DMS79 (cell line): Measurements from ENCODE around the gene ATG2B.
"Not testable (repeated sequence)": the region's sequence is repeated elsewhere in the genome, so short reads cannot be mapped to it uniquely, and the experiment has no call there.

Experiments used
- DNase-seq: peaks from one replicate; lab custom pipeline; 2025; lab: John Stamatoyannopoulos, UW

The ATG2B gene

GRCh38 chr14:96252999-96253539, 110.1 kb downstream of the ATG2B start:
- DNase-seq, result no peak

GRCh38 chr14:96252323-96252998, 110.7 kb downstream of the ATG2B start:
- DNase-seq, result no peak

- no peak for DNase-seq
Observed at GRCh38 chr14:96251656-96252155, 111.4 kb downstream of the ATG2B start.

- no peak for DNase-seq
Observed at GRCh38 chr14:96250485-96250884, 112.7 kb downstream of the ATG2B start.

GRCh38 chr14:96249029-96249428, 114.1 kb downstream of the ATG2B start:
- DNase-seq, result no peak

GRCh38 chr14:96247031-96247430, 116.1 kb downstream of the ATG2B start:
- no peak for DNase-seq

GRCh38 chr14:96246539-96246847, 116.6 kb downstream of the ATG2B start:
- no peak for DNase-seq

- no peak for DNase-seq
Observed at GRCh38 chr14:96245710-96246538, 117.2 kb downstream of the ATG2B start.

- not testable (repeated sequence) for DNase-seq
Observed at GRCh38 chr14:96245074-96245473, 118.1 kb downstream of the ATG2B start.

- DNase-seq, result no peak
Observed at GRCh38 chr14:96243785-96244184, 119.4 kb downstream of the ATG2B start.

GRCh38 chr14:96242126-96242525, 121.0 kb downstream of the ATG2B start:
- DNase-seq, result no peak

- no peak for DNase-seq
Observed at GRCh38 chr14:96240641-96241040, 122.5 kb downstream of the ATG2B start.

GRCh38 chr14:96239711-96240141, 123.4 kb downstream of the ATG2B start:
- DNase-seq, result no peak

GRCh38 chr14:96238676-96239265, 124.4 kb downstream of the ATG2B start:
- DNase-seq, result no peak

GRCh38 chr14:96237641-96238040, 125.5 kb downstream of the ATG2B start:
- no peak for DNase-seq

- DNase-seq, result no peak
Observed at GRCh38 chr14:96235426-96235825, 127.7 kb downstream of the ATG2B start.

- no peak for DNase-seq
Observed at GRCh38 chr14:96233661-96234060, 129.5 kb downstream of the ATG2B start.

- DNase-seq, result no peak
Observed at GRCh38 chr14:96232506-96232905, 130.6 kb downstream of the ATG2B start.

GRCh38 chr14:96231526-96232130, 131.5 kb downstream of the ATG2B start:
- no peak for DNase-seq

- DNase-seq, result no peak
Observed at GRCh38 chr14:96231056-96231455, 132.1 kb downstream of the ATG2B start.

GRCh38 chr14:96229315-96229714, 133.8 kb downstream of the ATG2B start:
- no peak for DNase-seq
